Activated effector memory CD4-positive, alpha-beta T cell treated with Interleukin-2 at 50 U/mL for 16 hours (primary cell): ENCODE results near the gene AGRP.
"Not testable (repeated sequence)": the region's sequence is repeated elsewhere in the genome, so short reads cannot be mapped to it uniquely, and the experiment has no call there.

ENCODE experiments used
- DNase-seq: peaks from one replicate; pipeline ENCODE4 v3.0.0-alpha.2; 2020

AGRP gene

GRCh38 chr16:67504031-67505021, 21.0 kb upstream of the AGRP start:
- peak; percentile 39 for DNase-seq

- DNase-seq = no peak
These were observed 15.8 kb upstream of the AGRP start for GRCh38 chr16:67499106-67499505.

- DNase-seq = no peak
These were observed 7.2 kb upstream of the AGRP start for GRCh38 chr16:67490335-67491096.

GRCh38 chr16:67489401-67490083, 6.2 kb upstream of the AGRP start:
- no peak for DNase-seq

GRCh38 chr16:67487561-67487960, 4.2 kb upstream of the AGRP start:
- not testable (repeated sequence) for DNase-seq

GRCh38 chr16:67486805-67487204, 3.5 kb upstream of the AGRP start:
- no peak for DNase-seq

- no peak for DNase-seq
These were observed 581 bp upstream of the AGRP start for GRCh38 chr16:67483731-67484525.

- DNase-seq = no peak
These were observed 968 bp downstream of the AGRP start for GRCh38 chr16:67482233-67482924.

- DNase-seq = no peak
These were observed 1.6 kb downstream of the AGRP start for GRCh38 chr16:67481561-67482232.

- peak; percentile 99 for DNase-seq
These were observed 2.4 kb downstream of the AGRP start, which contains the start of gene ATP6V0D1 for GRCh38 chr16:67480833-67481560. Gene ATP6V0D1, minus strand, starts transcription at chr16:67481157. Its CDS starts 71 bp downstream, at chr16:67481086.

GRCh38 chr16:67477960-67478554, 5.3 kb downstream of the AGRP start:
- no peak for DNase-seq

- no peak for DNase-seq
These were observed 8.5 kb downstream of the AGRP start for GRCh38 chr16:67474551-67475455.

- DNase-seq = no peak
These were observed 11.5 kb downstream of the AGRP start for GRCh38 chr16:67471758-67472384.

- DNase-seq = no peak
These were observed 13.0 kb downstream of the AGRP start for GRCh38 chr16:67470359-67470758.

GRCh38 chr16:67468731-67469130, 14.6 kb downstream of the AGRP start:
- DNase-seq = no peak

- DNase-seq = no peak
These were observed 16.8 kb downstream of the AGRP start for GRCh38 chr16:67466581-67466980.

- DNase-seq = no peak
These were observed 18.8 kb downstream of the AGRP start for GRCh38 chr16:67464565-67464964.

GRCh38 chr16:67463691-67464090, 19.7 kb downstream of the AGRP start:
- DNase-seq = no peak
